Panc1 (cell line): ENCODE data around the gene NPR2. TPM values are rescaled to one million over a fixed set of nuclear protein-coding genes. Genes with fewer than 3 reads are reported as not detected.

Source experiments
- ATAC-seq: fragments of 200-7000 bp; cut with Tn5 transposase; 2 replicates; pipeline ENCODE4 v1.9.1; 2020; ENCODE audit warnings: mild to moderate bottlenecking, moderate library complexity
- BruUV-seq: library from RNA; stranded (reverse); fragments of 400-500 nt; replicated peaks from 2 replicates; lab custom pipeline; 2021; lab: Mats Ljungman, UMichigan
- CTCF ChIA-PET: fragments of 300-600 bp; sonication (Branson Sonifier 250); formaldehyde crosslinking; loops from one replicate; lab custom pipeline; 2022; ENCODE audit warnings: antibody characterized with exemption; lab: Charles Lee
- POLR2A ChIA-PET: fragments of 300-600 bp; sonication (Branson Sonifier 250); formaldehyde crosslinking; loops from one replicate; lab custom pipeline; 2022; ENCODE audit warnings: antibody characterized with exemption; lab: Charles Lee
- DNase-seq: peaks from one replicate; pipeline ENCODE4 v3.0.0-alpha.2; 2010; ENCODE audit warnings: low read depth, low spot score
- H3K27ac ChIP-seq: 2 replicates; pipeline ENCODE4 v1.5.1; 2011; ENCODE audit warnings: mild to moderate bottlenecking, low read length, inconsistent platforms
- H3K27me3 ChIP-seq: fragments of 200-500 bp; sonication (Bioruptor generic); 2 replicates; pipeline ENCODE4 v1.6.0; 2014; ENCODE audit warnings: low read length, inconsistent platforms; ENCODE audit not compliant: control insufficient read depth, insufficient read depth
- H3K36me3 ChIP-seq: fragments of 200-500 bp; sonication (Bioruptor generic); 2 replicates; pipeline ENCODE4 v1.5.1; 2014; ENCODE audit warnings: inconsistent platforms, mild to moderate bottlenecking, low read length, moderate library complexity; ENCODE audit not compliant: control insufficient read depth, insufficient read depth
- H3K4me1 ChIP-seq: 2 replicates; pipeline ENCODE4 v1.5.1; 2011; ENCODE audit warnings: inconsistent platforms, mild to moderate bottlenecking, low read length, moderate library complexity; ENCODE audit not compliant: control insufficient read depth, insufficient read depth
- H3K4me3 ChIP-seq, 2 experiments: 2 replicates each; pipeline ENCODE4 v1.5.1; 2011 to 2012; ENCODE audit warnings: low read depth in 2 of 2, low read length in 2 of 2, mild to moderate bottlenecking in 2 of 2, inconsistent platforms in 1 of 2, moderate library complexity in 1 of 2
- H3K9me3 ChIP-seq: fragments of 200-500 bp; sonication (Bioruptor generic); 2 replicates; pipeline ENCODE4 v1.5.1; 2014; ENCODE audit warnings: low read depth, mild to moderate bottlenecking, inconsistent platforms, low read length, moderate library complexity; ENCODE audit not compliant: control insufficient read depth, insufficient read depth
- CTCF ChIP-seq: fragments of 450-650 bp; IDR thresholded peaks from 2 replicates; pipeline ENCODE4 v1.5.1; 2017; ENCODE audit warnings: mild to moderate bottlenecking
- POLR2AphosphoS5 ChIP-seq: IDR thresholded peaks from 2 replicates; pipeline ENCODE4 v1.6.1; 2012; ENCODE audit warnings: mild to moderate bottlenecking, low read depth, low read length, moderate library complexity
- REST ChIP-seq, 2 experiments: IDR thresholded peaks; 2 replicates each; pipeline ENCODE4 v1.6.1; 2011 to 2012; ENCODE audit warnings: low read depth in 2 of 2, control low read depth in 1 of 2, low read length in 1 of 2, mild to moderate bottlenecking in 1 of 2, moderate library complexity in 1 of 2; ENCODE audit not compliant: insufficient read depth in 1 of 2
- SIN3A ChIP-seq: IDR thresholded peaks from 2 replicates; pipeline ENCODE4 v1.6.1; 2012; ENCODE audit warnings: low read depth, mild to moderate bottlenecking, low read length, moderate library complexity, borderline replicate concordance; ENCODE audit not compliant: insufficient read depth
- TCF7L2 ChIP-seq: IDR thresholded peaks from 2 replicates; pipeline ENCODE4 v1.6.1; 2011; ENCODE audit warnings: mild to moderate bottlenecking, low read depth, low read length, inconsistent platforms
- in situ Hi-C: cut with HindIII; loops from 2 replicates; pipeline ENCODE4 v1.10.0; 2016; ENCODE audit warnings: low sequenced_read_pairs, low pct_unique_long_range_greater_than_20kb
- intact Hi-C: fragments of 100-400 bp; cut with micrococcal nuclease; formaldehyde crosslinking; loops from one replicate; pipeline ENCODE4 v1.10.0; 2022; ENCODE audit not compliant: unreplicated experiment
- total RNA-seq: library from RNA; stranded (reverse); gene quantifications from one replicate; pipeline ENCODE4 v1.2.1, GENCODE V29; 2021; ENCODE audit not compliant: unreplicated experiment

NPR2 gene
- total RNA-seq, 1 experiment from 2014 or later: 12.2 TPM

- no peak for DNase-seq
- H3K27ac ChIP-seq: peak overlapping the region; percentile 94
- intact Hi-C loops (no loop called here), in situ Hi-C loops (no loop called here)
- ChIA-PET CTCF (interaction anchor here (0.5 to 1.1 kb wide), 2 partner anchors 10 to 54 kb away, joined by 3 read pairs; no protein-coding TSS in a partner anchor), POLR2A (no interaction called here)
- no TSS peak for BruUV-seq
- H3K27me3 ChIP-seq: no peaks in the 10 kb centered on the region
- H3K36me3 ChIP-seq: peaks cover 14% of the 10 kb centered on the region
- H3K4me3 ChIP-seq: peak overlapping the region; percentile 95 to 96
- H3K4me1 ChIP-seq: peaks cover 22% of the 10 kb centered on the region; the same call in 1 of the 2 replicates
- no peak for ATAC-seq
- no peaks in the 10 kb centered on the region for H3K9me3 ChIP-seq
- TF ChIP-seq TCF7L2 (no peak), SIN3A (no peak), CTCF (no peak), POLR2AphosphoS5 (no peak), REST (IDR thresholded peaks at IDR 0.05; ENCODE audit: insufficient read depth in 1 of 2, low read depth in 2 of 2, low read length in 1 of 2) (no peak)
Measured at GRCh38 chr9:35746583-35746982, 44.8 kb upstream of the NPR2 start.

- DNase-seq: no peak
- Histone ChIP-seq H3K36me3 (peaks cover 8% of the 10 kb centered on the region), H3K9me3 (no peaks in the 10 kb centered on the region), H3K4me1 (peaks cover 22% of the 10 kb centered on the region; the same call in 1 of the 2 replicates), H3K27me3 (no peaks in the 10 kb centered on the region), H3K27ac (peak overlapping the region; percentile 94), H3K4me3 (peak overlapping the region; percentile 95 to 96)
- TF ChIP-seq SIN3A (no peak), TCF7L2 (no peak), REST (IDR thresholded peaks at IDR 0.05; ENCODE audit: insufficient read depth in 1 of 2, low read depth in 2 of 2, low read length in 1 of 2) (no peak), POLR2AphosphoS5 (no peak), CTCF (no peak)
- CTCF ChIA-PET: interaction anchor here (0.6 to 1.7 kb wide), 3 partner anchors 11 to 20 kb away, joined by 3 to 5 read pairs (median 4); no protein-coding TSS in a partner anchor
- BruUV-seq: no TSS peak
- intact Hi-C loops: no loop called here
- ATAC-seq: peak; percentile 0; the same call in 1 of the 2 replicates
- POLR2A ChIA-PET: no interaction called here
- in situ Hi-C loops: no loop called here
Measured at GRCh38 chr9:35748242-35748857, 43.0 kb upstream of the NPR2 start.
